NCI-H526 treated with DMSO at 0.1 percent for 48 hours (cell line): ENCODE measurements around the gene UBB.

ENCODE experiments used
- DNase-seq: peaks from one replicate; lab custom pipeline; 2025; lab: John Stamatoyannopoulos, UW

The UBB gene

GRCh38 chr17:16418685-16419068, 37.8 kb downstream of the UBB start:
- DNase-seq: no peak

- DNase-seq: no peak
Measured at GRCh38 chr17:16419074-16419928, 38.4 kb downstream of the UBB start.

GRCh38 chr17:16419929-16420271, 39.0 kb downstream of the UBB start:
- no peak for DNase-seq

GRCh38 chr17:16422416-16422815, 41.5 kb downstream of the UBB start:
- no peak for DNase-seq

- DNase-seq: no peak
Measured at GRCh38 chr17:16423226-16423872, 42.5 kb downstream of the UBB start.

GRCh38 chr17:16425202-16425601, 44.3 kb downstream of the UBB start:
- DNase-seq: no peak

- DNase-seq: no peak
Measured at GRCh38 chr17:16425698-16426659, 45.1 kb downstream of the UBB start.

GRCh38 chr17:16427020-16427419, 46.1 kb downstream of the UBB start:
- no peak for DNase-seq

- no peak for DNase-seq
Measured at GRCh38 chr17:16428098-16428882, 47.4 kb downstream of the UBB start.

- DNase-seq: no peak
Measured at GRCh38 chr17:16429083-16429482, 48.2 kb downstream of the UBB start.

GRCh38 chr17:16430650-16431049, 49.8 kb downstream of the UBB start:
- DNase-seq: no peak

GRCh38 chr17:16432017-16432416, 51.1 kb downstream of the UBB start:
- no peak for DNase-seq
